KG1 (cell line): ENCODE data around the gene FOXF1.

ENCODE experiments used
- DNase-seq: peaks from one replicate; lab custom pipeline; 2025; lab: John Stamatoyannopoulos, UW

Gene FOXF1

DNA sequence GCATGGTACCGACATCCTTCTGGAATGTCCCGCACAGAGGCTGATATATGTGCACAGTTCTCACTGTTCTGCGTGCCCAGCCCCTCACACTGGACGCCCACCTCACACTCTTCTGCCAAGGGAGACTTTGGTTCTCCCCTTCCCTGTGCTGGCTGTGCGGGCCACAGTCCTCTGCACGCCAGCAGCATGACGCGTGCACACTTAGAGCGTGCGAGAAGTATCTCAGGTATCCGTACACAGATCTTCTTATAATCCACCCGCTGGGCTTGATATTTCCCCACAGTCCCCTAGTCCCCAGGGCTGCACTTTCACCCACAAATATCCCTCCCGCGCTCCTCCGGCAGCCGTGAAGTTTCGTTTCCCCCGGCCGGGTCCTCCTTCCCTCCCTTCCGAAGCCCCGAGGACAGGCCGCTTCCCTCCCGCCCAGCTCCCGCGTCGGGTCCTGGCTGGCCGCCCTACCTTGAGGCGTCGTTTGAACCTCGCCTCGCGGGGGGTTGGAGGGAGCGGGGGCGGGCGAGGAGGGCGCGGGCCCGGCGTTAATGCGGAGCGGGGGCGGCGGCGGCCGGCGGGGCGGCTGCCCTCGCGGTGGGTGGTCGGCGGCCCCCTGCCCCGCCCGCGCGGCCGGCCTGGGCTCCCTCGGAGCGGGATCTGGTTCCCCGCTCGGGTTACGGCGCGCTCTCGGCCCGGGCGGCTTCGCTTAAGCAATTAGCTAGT, 5.0 kb upstream of the FOXF1 start:
- DNase-seq: no peak

DNA sequence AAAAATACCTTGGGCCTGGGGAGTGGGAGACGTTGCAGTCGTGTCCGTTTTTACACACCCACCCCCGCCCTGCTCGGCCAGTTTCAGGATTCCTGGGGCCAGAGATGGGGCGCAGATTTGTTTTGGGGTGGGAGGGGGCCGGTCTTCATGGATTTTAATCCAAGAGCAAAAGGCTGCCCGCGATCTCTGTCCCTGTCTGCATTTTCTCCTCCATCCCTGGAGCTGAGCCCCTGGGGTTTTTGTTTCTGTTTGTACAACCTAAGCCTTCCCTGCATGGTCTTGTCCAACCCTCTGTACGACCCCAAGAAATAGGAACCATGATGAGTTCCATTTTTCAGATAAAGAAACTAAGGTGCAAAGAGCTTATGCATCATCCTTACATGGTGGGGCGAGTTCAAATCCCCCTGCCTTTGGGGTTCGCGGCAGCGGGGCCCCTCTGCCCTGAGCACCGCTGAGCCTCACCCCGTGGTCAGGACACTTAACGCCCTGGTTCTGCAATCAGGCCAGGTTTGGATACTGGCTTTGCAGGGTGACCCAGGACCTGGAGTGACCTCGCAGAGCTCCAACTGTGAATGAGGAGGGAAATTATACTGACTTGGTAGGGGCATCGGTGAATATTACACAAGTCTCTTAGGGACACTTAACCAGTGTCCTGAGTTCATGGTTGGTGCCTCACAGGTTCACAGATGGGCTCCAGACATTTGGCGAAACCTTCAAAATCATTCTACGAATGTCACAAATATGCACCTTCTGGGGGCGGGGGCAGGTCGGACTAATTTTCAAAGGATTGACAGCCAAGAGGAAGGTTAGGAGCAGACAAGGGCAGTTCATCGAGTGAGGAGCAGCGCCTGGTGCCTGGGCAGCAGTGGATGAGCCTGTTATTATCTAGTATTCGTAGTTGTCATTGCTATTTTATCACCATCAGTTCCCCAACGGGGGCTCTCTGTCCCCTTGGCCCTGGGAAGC, 4.1 kb upstream of the FOXF1 start:
- DNase-seq: no peak

DNA sequence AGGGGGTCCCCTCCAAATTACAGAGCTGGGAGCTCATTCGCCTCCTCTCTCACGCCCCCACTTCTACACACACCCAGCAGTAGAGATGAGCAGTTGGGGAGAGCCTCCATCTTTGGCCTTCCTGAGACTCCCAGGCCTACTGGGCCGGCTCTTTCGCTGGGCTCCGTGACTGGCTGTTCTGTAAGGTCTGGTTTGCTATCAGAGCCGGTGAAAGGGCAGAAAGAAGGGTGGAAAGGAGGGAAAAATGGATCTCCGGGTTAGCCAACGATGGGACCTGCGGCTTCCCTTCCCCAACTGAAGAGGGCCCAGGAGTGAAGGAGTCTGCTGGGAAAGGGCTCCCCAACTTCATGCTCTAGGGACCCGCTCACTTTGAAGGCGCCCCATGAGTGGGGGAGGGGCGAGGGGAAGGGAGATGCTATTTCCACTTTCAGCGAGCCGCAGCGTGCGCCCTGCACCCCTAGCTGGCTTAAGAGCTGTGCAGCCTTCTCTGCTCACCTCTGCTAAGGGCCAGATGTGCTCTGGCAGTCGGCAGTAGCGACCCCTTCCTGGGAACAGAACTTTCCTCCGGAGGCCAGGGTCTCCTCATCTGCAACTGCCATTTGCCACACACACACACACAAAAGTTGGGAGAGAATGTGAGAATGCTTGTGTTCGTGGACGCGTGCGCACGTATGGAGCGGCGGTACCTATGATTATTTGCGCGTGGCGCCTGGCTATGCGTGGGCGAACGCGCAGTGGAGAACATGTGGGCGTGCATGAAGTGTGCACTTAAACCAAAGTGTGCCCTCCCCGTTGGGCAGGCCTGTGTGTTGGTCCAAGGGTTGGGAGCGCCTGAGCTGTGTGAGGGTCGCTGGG, 2.9 kb upstream of the FOXF1 start:
- DNase-seq: no peak

DNA sequence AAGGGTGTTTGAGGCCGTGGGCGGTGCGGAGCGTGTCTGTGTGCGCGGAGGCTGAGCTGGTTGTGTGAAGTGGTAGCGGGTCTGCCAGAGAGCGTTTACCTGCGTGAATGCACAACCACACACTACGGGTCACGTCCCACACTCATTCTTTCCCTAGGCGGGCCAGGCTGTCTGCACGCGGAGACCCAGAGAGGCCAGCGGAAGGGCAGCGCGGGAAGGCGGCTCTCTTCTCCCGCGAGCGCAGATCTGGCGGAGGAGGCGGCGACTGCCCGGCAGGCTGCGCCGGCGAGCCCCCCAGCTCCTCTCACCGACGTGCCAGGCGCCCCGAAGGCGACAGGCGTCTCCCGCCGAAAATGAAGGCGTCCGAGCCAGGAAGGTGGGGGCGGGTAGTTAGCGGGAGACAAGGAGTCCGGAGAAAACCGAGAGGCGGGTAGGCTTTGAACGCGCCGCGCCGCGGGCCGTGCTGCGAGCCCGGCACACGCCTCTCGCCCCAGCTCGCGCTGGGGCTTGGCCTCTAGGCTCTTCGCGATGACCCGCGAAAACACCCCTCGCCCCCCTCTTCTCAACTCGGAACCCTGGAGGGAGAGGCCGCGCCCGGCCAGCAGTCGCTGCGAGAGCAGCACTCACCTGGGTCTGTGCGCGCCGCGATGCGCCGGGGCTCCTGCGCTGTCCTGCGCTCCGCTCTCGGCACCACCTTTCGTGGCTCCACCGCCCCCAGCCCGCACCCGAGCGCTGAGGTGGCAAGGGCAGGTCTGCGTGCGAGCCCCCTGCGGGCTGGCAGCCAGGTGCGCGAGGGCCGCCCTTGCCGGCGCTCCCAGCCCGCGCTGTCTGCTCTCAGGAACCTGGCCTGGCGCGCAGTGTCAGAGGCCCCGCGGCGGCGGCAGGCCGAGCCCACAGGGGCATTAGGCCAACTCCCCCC, 2.0 kb upstream of the FOXF1 start:
- no peak for DNase-seq

DNA sequence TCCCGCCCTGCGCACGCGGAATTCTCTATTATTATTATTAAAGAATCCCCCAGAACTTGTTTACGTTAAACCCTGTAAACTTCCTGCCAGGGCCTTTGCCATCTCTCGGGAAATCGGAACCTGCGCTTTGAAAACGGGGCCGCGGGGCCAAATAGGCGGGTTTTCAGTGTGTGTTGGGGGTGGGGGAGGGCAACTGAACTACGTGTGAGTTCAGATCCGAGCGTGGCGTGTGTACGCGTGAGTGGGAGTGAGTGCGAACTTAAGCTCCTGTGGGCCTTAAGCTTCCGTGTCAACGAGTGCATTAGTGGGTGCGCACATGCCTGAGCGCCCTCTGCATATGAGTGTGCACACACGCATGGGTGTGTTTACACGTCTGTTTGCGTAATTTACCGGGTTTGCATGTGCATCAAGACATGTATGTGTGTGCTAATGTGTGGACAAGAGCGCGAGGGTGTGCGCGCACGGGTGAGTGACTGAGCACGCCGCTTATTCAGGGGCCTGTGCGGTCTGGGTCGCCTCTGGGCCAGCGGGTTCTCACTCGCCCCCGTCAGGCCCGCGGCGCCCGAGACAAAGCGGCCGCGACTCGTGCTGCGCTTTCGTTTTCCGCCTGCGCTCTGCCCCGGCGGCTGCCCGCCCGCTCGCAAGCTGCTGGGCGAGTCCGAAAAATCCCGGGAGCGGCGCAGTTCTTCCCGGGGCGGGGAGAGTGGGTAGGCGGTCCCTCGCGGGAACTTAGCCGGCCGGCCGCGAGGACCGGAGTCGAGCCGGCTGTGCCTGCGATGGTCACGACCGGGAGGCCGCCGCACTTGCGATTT, 1.2 kb upstream of the FOXF1 start:
- DNase-seq: no peak

DNA sequence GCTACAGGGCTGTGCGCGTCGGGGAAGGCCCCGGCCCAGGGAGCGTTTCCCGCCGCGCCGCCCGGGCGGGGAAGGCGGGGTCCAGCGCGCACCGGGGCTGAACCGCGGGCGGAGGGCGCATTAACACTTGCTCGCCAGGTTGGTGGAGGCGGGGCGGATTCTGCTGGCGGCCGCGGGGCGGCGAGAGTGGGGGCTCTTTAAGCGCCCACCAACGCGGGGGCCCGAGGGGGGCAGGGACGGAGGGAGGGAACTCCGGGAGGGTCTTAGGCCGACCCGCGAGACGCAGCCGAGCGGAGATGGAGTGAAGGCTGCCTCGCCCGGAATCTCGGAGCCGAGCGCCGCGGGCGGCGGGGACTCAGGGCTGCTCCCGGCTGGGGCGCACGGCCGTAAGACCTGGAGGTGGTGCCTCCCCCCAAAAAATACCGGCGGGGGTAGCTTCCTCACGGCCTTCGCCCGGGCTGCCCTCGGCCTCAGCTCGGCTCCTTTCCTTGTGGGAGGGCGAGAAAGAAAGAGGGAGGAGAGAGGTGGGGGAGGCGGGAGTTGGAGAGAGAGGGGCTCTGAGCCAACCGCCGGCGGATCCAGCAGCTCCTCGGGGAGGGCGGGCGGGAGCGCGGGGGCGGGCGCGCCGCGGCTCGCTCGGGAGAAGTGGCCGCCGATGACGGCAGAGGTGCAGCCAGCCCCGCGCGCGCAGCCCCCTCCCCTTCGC, 415 bp upstream of the FOXF1 start:
- DNase-seq: no peak

DNA sequence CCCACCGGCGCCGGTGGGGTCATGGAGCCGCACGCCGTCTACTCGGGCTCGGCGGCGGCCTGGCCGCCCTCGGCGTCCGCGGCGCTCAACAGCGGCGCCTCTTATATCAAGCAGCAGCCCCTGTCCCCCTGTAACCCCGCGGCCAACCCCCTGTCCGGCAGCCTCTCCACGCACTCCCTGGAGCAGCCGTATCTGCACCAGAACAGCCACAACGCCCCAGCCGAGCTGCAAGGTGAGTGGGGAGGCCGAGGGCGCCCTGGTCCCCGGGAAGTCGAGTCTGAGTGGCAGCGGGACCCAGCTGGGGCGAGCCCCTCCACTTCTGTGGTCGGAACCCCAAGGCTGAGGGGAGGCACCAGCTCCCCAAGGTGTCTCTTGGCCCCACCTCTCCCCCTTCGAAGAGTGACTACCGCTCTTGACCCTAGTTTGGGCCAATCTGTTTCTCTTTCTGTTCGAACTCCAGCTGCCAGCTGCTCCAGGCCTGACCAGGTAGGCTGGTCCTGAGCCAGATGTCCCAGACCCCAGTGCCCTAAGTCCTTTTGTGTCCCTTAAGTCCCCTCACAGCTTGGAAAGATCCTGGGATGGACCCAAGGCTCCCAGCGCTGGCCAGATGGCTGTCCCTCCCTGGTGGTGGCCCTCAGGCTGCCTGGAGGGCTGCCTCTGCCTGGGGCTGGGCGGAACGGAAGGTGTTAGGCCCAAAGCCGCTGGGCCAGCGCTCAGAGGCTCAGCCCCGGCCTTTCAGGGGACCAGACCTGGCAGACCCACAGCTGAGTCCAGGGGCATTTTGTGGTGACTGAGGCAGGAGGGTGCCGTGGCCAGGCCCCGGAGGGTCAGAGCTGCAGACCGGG, 1.2 kb downstream of the FOXF1 start:
- no peak for DNase-seq

- no peak for DNase-seq
These were observed 2.1 kb downstream of the FOXF1 start for GRCh38 chr16:86512301-86512859.

DNA sequence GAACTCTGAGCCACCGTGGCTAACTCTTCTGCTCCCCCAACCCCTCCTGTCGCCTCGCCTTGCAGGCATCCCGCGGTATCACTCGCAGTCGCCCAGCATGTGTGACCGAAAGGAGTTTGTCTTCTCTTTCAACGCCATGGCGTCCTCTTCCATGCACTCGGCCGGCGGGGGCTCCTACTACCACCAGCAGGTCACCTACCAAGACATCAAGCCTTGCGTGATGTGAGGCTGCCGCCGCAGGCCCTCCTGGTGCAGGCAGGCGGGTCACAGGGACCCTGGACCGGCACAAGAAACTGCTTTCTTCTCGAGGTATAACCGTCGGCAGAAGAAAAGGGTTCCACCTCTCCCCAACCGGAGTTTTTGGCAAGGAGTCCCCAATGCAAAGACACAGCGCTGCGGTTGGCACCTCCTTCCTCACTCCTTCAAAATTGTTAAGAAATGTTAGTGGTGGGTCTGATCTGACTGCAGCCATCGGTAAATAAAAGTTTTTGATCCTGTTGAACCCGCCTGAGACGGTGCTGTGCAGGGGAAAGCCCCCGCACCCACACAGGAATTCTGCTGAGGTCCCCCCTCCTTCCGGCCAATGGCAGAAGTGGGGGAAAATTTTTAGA, 2.6 kb downstream of the FOXF1 start:
- DNase-seq: no peak

- no peak for DNase-seq
These were observed 3.3 kb downstream of the FOXF1 start for GRCh38 chr16:86513471-86514277.

GRCh38 chr16:86514481-86515376, 4.4 kb downstream of the FOXF1 start:
- DNase-seq: no peak

DNA sequence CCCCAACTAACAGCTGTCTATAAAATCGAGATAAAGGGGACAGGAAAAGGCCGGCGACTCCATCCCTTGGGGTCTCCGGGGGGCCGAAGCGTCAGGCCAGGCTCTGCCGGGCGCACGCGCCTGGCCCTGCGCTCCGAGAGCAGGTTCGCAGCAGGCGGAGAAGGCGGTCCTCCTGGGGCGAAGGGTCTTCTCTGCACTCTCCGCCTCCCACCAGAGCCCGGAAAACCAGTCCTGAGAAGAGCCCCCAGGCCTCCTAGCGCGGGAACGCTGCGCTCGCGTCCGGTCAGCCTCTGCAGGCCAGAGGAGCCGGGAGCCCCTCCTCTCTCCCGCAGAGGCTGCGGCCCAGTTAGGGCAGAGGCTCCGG, 5.1 kb downstream of the FOXF1 start:
- DNase-seq: no peak

- DNase-seq: no peak
These were observed 5.7 kb downstream of the FOXF1 start for GRCh38 chr16:86515777-86516622.

GRCh38 chr16:86516623-86517003, 6.3 kb downstream of the FOXF1 start:
- no peak for DNase-seq

DNA sequence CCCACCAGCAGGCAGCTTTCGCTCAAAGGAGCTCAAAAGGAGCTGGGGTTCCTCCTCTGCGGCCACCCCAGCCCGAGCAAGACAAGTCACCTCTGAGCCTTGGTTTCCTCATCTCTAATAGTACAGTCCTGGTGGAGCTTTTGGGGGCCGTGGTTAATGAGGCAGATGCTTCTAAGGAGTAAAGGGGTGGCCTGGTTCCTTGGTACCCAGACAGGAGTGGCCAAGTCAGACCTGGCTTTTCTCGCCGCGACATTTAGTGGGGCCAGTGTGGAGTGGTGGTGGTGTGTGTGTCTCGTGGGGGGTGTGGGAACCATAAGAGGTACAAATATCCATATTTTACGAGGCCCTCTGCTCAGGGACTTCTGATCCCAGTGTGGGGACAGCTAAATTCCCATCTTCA, 6.7 kb downstream of the FOXF1 start:
- DNase-seq: no peak
